Measurements from ENCODE around the gene CMKLR1.

DNA sequence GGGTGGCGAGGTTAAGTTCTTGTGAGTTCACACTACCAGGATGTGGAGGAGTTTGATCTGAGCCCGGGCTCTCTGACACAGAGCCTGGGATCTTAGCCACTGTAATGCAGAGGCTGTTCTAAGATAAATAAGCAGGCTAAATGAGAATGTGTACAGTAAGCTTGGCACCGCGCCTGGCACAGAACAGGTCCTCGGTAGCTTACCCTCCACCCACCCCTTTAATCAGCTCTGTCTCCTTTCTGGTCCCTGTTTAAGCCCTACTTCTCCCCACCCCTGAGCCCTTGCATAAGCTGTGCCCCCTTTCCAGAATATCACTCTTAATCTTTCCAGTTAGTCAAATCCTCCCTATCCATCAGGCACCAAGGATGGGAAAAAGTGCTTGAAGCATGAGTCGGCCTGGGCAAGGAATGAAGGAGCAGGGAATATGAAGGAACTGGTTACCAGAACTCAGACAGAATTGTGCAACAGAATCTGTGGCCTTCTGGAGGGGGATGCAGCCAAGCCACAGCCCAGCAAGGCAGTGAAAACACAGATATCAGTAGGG is 32.8 kb upstream of the CMKLR1 start:
- TF ChIP-seq, protein P1, sequence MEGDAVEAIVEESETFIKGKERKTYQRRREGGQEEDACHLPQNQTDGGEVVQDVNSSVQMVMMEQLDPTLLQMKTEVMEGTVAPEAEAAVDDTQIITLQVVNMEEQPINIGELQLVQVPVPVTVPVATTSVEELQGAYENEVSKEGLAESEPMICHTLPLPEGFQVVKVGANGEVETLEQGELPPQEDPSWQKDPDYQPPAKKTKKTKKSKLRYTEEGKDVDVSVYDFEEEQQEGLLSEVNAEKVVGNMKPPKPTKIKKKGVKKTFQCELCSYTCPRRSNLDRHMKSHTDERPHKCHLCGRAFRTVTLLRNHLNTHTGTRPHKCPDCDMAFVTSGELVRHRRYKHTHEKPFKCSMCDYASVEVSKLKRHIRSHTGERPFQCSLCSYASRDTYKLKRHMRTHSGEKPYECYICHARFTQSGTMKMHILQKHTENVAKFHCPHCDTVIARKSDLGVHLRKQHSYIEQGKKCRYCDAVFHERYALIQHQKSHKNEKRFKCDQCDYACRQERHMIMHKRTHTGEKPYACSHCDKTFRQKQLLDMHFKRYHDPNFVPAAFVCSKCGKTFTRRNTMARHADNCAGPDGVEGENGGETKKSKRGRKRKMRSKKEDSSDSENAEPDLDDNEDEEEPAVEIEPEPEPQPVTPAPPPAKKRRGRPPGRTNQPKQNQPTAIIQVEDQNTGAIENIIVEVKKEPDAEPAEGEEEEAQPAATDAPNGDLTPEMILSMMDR (IDR thresholded peaks at IDR 0.05; ENCODE audit: borderline replicate concordance, extremely low read depth, low read length, poor library complexity, severe bottlenecking): no peak
- TF ChIP-seq EZH2 (IDR thresholded peaks at IDR 0.05; ENCODE audit: borderline replicate concordance, low read depth, low read length, severe bottlenecking): no peak

All from DND-41 (cell line).